NCI-H2029 (cell line): ENCODE data around the gene MBNL2.
"Not testable (repeated sequence)": the region's sequence is repeated elsewhere in the genome, so short reads cannot be mapped to it uniquely, and the experiment has no call there.

Experiments used
- DNase-seq: peaks from one replicate; lab custom pipeline; 2025; lab: John Stamatoyannopoulos, UW

Gene MBNL2

GRCh38 chr13:97221989-97222700 lies at the start of gene MBNL2:
MBNL2 (plus strand) TSS chr13:97222333; CDS start chr13:97276236, 53,903 bp downstream.
- DNase-seq = peak; percentile 59

GRCh38 chr13:97174638-97175037 lies 47.5 kb upstream of the MBNL2 start:
- DNase-seq = no peak

- DNase-seq = no peak
These were observed 47.1 kb upstream of the MBNL2 start for GRCh38 chr13:97175041-97175440.

GRCh38 chr13:97179501-97179900 lies 42.6 kb upstream of the MBNL2 start:
- no peak for DNase-seq

- DNase-seq = no peak
These were observed 39.8 kb upstream of the MBNL2 start for GRCh38 chr13:97182111-97182890.

GRCh38 chr13:97185291-97185690 lies 36.8 kb upstream of the MBNL2 start:
- no peak for DNase-seq

- no peak for DNase-seq
These were observed 36.4 kb upstream of the MBNL2 start for GRCh38 chr13:97185751-97186150.

- DNase-seq = no peak
These were observed 33.9 kb upstream of the MBNL2 start for GRCh38 chr13:97188207-97188606.

- DNase-seq = no peak
These were observed 32.2 kb upstream of the MBNL2 start for GRCh38 chr13:97189928-97190327.

- no peak for DNase-seq
These were observed 31.0 kb upstream of the MBNL2 start for GRCh38 chr13:97191142-97191541.

- no peak for DNase-seq
These were observed 30.5 kb upstream of the MBNL2 start for GRCh38 chr13:97191615-97192014.

- DNase-seq = no peak
These were observed 30.0 kb upstream of the MBNL2 start for GRCh38 chr13:97192166-97192565.

- DNase-seq = no peak
These were observed 28.6 kb upstream of the MBNL2 start for GRCh38 chr13:97193577-97193976.

GRCh38 chr13:97194479-97194878 lies 27.7 kb upstream of the MBNL2 start:
- no peak for DNase-seq

- no peak for DNase-seq
These were observed 25.8 kb upstream of the MBNL2 start for GRCh38 chr13:97196340-97196739.

GRCh38 chr13:97198753-97199152 lies 23.4 kb upstream of the MBNL2 start:
- DNase-seq = no peak

GRCh38 chr13:97199451-97199850 lies 22.7 kb upstream of the MBNL2 start:
- DNase-seq = no peak

GRCh38 chr13:97200081-97200942 lies 21.8 kb upstream of the MBNL2 start:
- no peak for DNase-seq

GRCh38 chr13:97202761-97203160 lies 19.4 kb upstream of the MBNL2 start:
- DNase-seq = no peak

- no peak for DNase-seq
These were observed 16.7 kb upstream of the MBNL2 start for GRCh38 chr13:97205465-97205864.

GRCh38 chr13:97205982-97206381 lies 16.2 kb upstream of the MBNL2 start:
- no peak for DNase-seq

- DNase-seq = not testable (repeated sequence)
These were observed 14.9 kb upstream of the MBNL2 start for GRCh38 chr13:97207252-97207651.

- DNase-seq = no peak
These were observed 10.8 kb upstream of the MBNL2 start for GRCh38 chr13:97211300-97211699.
